ENCODE measurements around the gene CFAP68.

GRCh38 chr11:111912535-111912934 lies 33.2 kb downstream of the CFAP68 start, which contains the start of gene HSPB2:
- TF ChIP-seq EZH2phosphoT487 (IDR thresholded peaks at IDR 0.05; ENCODE audit: insufficient read depth, low read depth) (no peak), EZH2 (IDR thresholded peaks at IDR 0.05; ENCODE audit: insufficient read depth, poor library complexity, severe bottlenecking) (no peak)

Measured in GM23248 (cell line).